DMS79 treated with DMSO at 0.1 percent for 48 hours (cell line): ENCODE data around the gene HHAT.

Source experiments
- DNase-seq: peaks from one replicate; lab custom pipeline; 2025; lab: John Stamatoyannopoulos, UW

HHAT gene

DNA sequence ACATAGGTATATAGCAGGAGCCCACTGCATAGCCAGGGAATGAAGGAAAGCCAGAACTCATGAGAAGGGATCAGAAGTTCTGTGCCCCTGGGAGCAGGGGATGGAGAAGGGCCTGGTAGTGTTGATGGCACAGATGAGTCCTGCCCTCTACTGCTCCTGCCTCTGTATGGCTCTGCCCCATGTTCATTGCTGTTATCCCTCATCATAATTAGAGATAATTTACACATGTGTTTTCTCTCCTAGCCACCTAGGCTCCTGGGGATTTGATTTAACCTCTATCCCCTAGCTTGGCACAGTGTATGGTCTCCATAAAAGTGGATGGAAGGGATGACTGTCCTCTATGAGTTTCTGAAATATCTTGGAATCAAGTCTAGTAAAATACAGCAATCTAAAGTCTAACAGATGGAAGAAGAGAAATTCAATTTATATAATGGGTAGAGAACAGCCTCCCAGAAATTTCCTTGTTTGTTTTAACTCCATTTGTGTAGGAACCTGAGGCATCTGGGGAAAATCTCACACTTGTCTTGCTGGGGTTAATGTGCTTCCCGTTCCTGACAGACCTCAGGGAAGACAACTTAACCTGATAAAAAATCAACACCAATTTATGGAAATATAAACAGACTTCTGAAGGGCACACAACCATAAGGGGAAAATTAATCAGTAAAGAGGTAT is 393.8 kb downstream of the HHAT start:
- DNase-seq, result no peak

- no peak for DNase-seq
Observed at GRCh38 chr1:210723646-210724045, 394.9 kb downstream of the HHAT start.

GRCh38 chr1:210724768-210725167 is 396.1 kb downstream of the HHAT start:
- DNase-seq, result no peak
